ENCODE data around the gene CHMP4A. TPM values are rescaled to one million over a fixed set of nuclear protein-coding genes. Genes with fewer than 3 reads are reported as not detected.

CHMP4A gene
- total RNA-seq, 2 experiments from 2014 or later = 92.9 to 97.9 TPM

- no peaks in the 10 kb centered on the region for H3K27me3 Mint-ChIP-seq
- H3K4me3 Mint-ChIP-seq = peak overlapping the region; percentile 47
- H3K9me3 Mint-ChIP-seq = no peaks in the 10 kb centered on the region
- CTCF ChIA-PET = no interaction called here
- peak overlapping the region; percentile 58 for H3K27ac Mint-ChIP-seq
- POLR2A ChIA-PET = interaction anchor here (0.7 to 18.6 kb wide), 8 partner anchors 16 to 106 kb away, joined by 3 to 652 read pairs (median 6); partner anchors contain the start of genes DCAF11, EMC9, IPO4 and PSME1
- H3K36me3 Mint-ChIP-seq (ENCODE audit: low read depth) = peaks cover 87% of the 10 kb centered on the region
- no peak for DNase-seq
- peaks cover 71% of the 10 kb centered on the region for H3K4me1 Mint-ChIP-seq
Measured at GRCh38 chr14:24164518-24164991, 48.7 kb downstream of the CHMP4A start.

- CTCF ChIA-PET = interaction anchor here (0.8 to 3.4 kb wide), 21 partner anchors 11 to 145 kb away, joined by 3 to 76 read pairs (median 12); partner anchors contain the start of genes CHMP4A, CIDEB, DCAF11 and EMC9
- Mint-ChIP-seq H3K27me3 (no peaks in the 10 kb centered on the region), H3K4me1 (peaks cover 60% of the 10 kb centered on the region)
Measured at GRCh38 chr14:24162093-24162492, 51.2 kb downstream of the CHMP4A start.

GRCh38 chr14:24160850-24161804 is 52.2 kb downstream of the CHMP4A start, which contains the start of gene IRF9:
Gene IRF9, plus strand, starts transcription at chr14:24161265. Its CDS starts 880 bp downstream, at chr14:24162145.
- Mint-ChIP-seq H3K36me3 (ENCODE audit: low read depth) (peaks cover 88% of the 10 kb centered on the region), H3K4me1 (peaks cover 56% of the 10 kb centered on the region), H3K9me3 (no peaks in the 10 kb centered on the region), H3K4me3 (peak within 1 kb of the TSS; percentile 100), H3K27me3 (no peaks in the 10 kb centered on the region), H3K27ac (peak within 1 kb of the TSS; percentile 100)
- POLR2A ChIA-PET = interaction anchor here (0.7 to 18.6 kb wide), 48 partner anchors 17 to 1154 kb away, joined by 3 to 652 read pairs (median 7); partner anchors contain the start of genes CARMIL3, CBLN3, CHMP4A and CIDEB
- CTCF ChIA-PET = interaction anchor here (0.7 to 3.4 kb wide), 38 partner anchors 9 to 271 kb away, joined by 3 to 76 read pairs (median 7); partner anchors contain the start of genes CHMP4A, CIDEB, DCAF11 and EMC9
- peak; percentile 99 for DNase-seq

More at GRCh38 chr14:24162093-24162492, 51.2 kb downstream of the CHMP4A start:
- POLR2A ChIA-PET = interaction anchor here (0.7 to 18.6 kb wide), 38 partner anchors 18 to 1155 kb away, joined by 3 to 652 read pairs (median 10); partner anchors contain the start of genes CARMIL3, CBLN3, CHMP4A and CIDEB
- H3K4me3 Mint-ChIP-seq = peak overlapping the region; percentile 100
- H3K9me3 Mint-ChIP-seq = no peaks in the 10 kb centered on the region
- DNase-seq = peak; percentile 27
- H3K27ac Mint-ChIP-seq = peak overlapping the region; percentile 100
- peaks cover 91% of the 10 kb centered on the region for H3K36me3 Mint-ChIP-seq (ENCODE audit: low read depth)

GRCh38 chr14:24160499-24160849 is 52.8 kb downstream of the CHMP4A start:
- Mint-ChIP-seq H3K27ac (peak overlapping the region; percentile 100), H3K27me3 (no peaks in the 10 kb centered on the region), H3K9me3 (no peaks in the 10 kb centered on the region), H3K36me3 (ENCODE audit: low read depth) (peaks cover 87% of the 10 kb centered on the region), H3K4me3 (peak overlapping the region; percentile 100), H3K4me1 (peaks cover 52% of the 10 kb centered on the region)
- no peak for DNase-seq
- CTCF ChIA-PET = interaction anchor here (0.7 to 3.4 kb wide), 33 partner anchors 9 to 271 kb away, joined by 3 to 76 read pairs (median 8); partner anchors contain the start of genes CHMP4A, CIDEB, DCAF11 and EMC9
- POLR2A ChIA-PET = interaction anchor here (0.8 to 18.6 kb wide), 35 partner anchors 17 to 858 kb away, joined by 3 to 652 read pairs (median 12); partner anchors contain the start of genes CARMIL3, CBLN3, CHMP4A and CIDEB

GRCh38 chr14:24159777-24160498 is 53.4 kb downstream of the CHMP4A start:
- peaks cover 87% of the 10 kb centered on the region for H3K36me3 Mint-ChIP-seq (ENCODE audit: low read depth)
- peak overlapping the region; percentile 100 for H3K27ac Mint-ChIP-seq
- H3K4me1 Mint-ChIP-seq = peaks cover 47% of the 10 kb centered on the region
- H3K27me3 Mint-ChIP-seq = no peaks in the 10 kb centered on the region
- DNase-seq = no peak
- ChIA-PET POLR2A (interaction anchor here (0.9 to 18.6 kb wide), 23 partner anchors 16 to 271 kb away, joined by 3 to 652 read pairs (median 22); partner anchors contain the start of genes CBLN3, CHMP4A, CIDEB and DCAF11), CTCF (interaction anchor here (0.8 to 3.4 kb wide), 22 partner anchors 9 to 272 kb away, joined by 3 to 76 read pairs (median 13); partner anchors contain the start of genes CIDEB, DCAF11, EMC9 and IPO4)
- H3K4me3 Mint-ChIP-seq = no peak overlapping the region
- no peaks in the 10 kb centered on the region for H3K9me3 Mint-ChIP-seq

Other genes with a start within 250 kb of the CHMP4A start
- 10 to 100 TPM; 18.3 to 20.2 TPM for gene DHRS4L2, start 224.6 kb downstream of the CHMP4A start, total RNA-seq
- 1 to 10 TPM; 3.7 to 4.2 TPM for gene CARMIL3, start 161.5 kb downstream of the CHMP4A start, total RNA-seq
- gene CPNE6, start 141.9 kb downstream of the CHMP4A start, total RNA-seq = not detected
- 10 to 100 TPM; 88.5 to 90.6 TPM for gene PCK2, start 119.2 kb downstream of the CHMP4A start, total RNA-seq
- gene DCAF11, start 98.7 kb downstream of the CHMP4A start, total RNA-seq = 10 to 100 TPM; 94.1 to 98.2 TPM
- 1 to 10 TPM; 2.1 to 2.4 TPM for gene NRL, start 98.5 kb downstream of the CHMP4A start, total RNA-seq
- gene FITM1, start 82.8 kb downstream of the CHMP4A start, total RNA-seq = 1 to 10 TPM; 1.3 to 1.4 TPM
- gene PSME1, start 77.3 kb downstream of the CHMP4A start, total RNA-seq = 100 to 1,000 TPM; 391 to 397 TPM
- 10 to 100 TPM; 45.0 to 51.7 TPM for gene EMC9, start 71.9 kb downstream of the CHMP4A start, total RNA-seq
- gene PSME2, start 66.9 kb downstream of the CHMP4A start, total RNA-seq = 100 to 1,000 TPM; 395 to 405 TPM
- gene RNF31, start 66.0 kb downstream of the CHMP4A start, total RNA-seq = 100 to 1,000 TPM; 122 to 129 TPM
- gene IRF9, start 52.2 kb downstream of the CHMP4A start, total RNA-seq = 100 to 1,000 TPM; 262 to 267 TPM
- gene REC8, start 41.4 kb downstream of the CHMP4A start, total RNA-seq = 10 to 100 TPM; 48.0 to 51.9 TPM
- gene IPO4, start 24.7 kb downstream of the CHMP4A start, total RNA-seq = 10 to 100 TPM; 24.0 to 26.2 TPM
- 10 to 100 TPM; 30.8 to 35.1 TPM for gene TM9SF1, start 18.0 kb downstream of the CHMP4A start, total RNA-seq
- gene TSSK4, start 7.8 kb downstream of the CHMP4A start, total RNA-seq = under 1 TPM; 0.48 to 0.76 TPM
- 10 to 100 TPM; 13.5 to 17.0 TPM for gene MDP1, start 2.6 kb upstream of the CHMP4A start, total RNA-seq
- gene NEDD8, start 18.9 kb upstream of the CHMP4A start, total RNA-seq = 100 to 1,000 TPM; 190 to 197 TPM
- 10 to 100 TPM; 78.1 to 90.3 TPM for gene GMPR2, start 19.4 kb upstream of the CHMP4A start, total RNA-seq
- gene TINF2, start 29.1 kb upstream of the CHMP4A start, total RNA-seq = 100 to 1,000 TPM; 133 to 139 TPM
- gene TGM1, start 49.7 kb upstream of the CHMP4A start, total RNA-seq = 1 to 10 TPM; 4.0 to 4.4 TPM
- 10 to 100 TPM; 40.2 to 41.0 TPM for gene RABGGTA, start 58.1 kb upstream of the CHMP4A start, total RNA-seq
- 10 to 100 TPM; 31.6 to 33.4 TPM for gene DHRS1, start 86.3 kb upstream of the CHMP4A start, total RNA-seq
- 10 to 100 TPM; 25.8 to 27.7 TPM for gene NOP9, start 86.4 kb upstream of the CHMP4A start, total RNA-seq
- gene CIDEB, start 94.5 kb upstream of the CHMP4A start, total RNA-seq = 10 to 100 TPM; 38.4 to 39.6 TPM
- 10 to 100 TPM; 18.5 to 19.6 TPM for gene LTB4R2, start 96.7 kb upstream of the CHMP4A start, total RNA-seq
- gene LTB4R, start 98.0 kb upstream of the CHMP4A start, total RNA-seq = 10 to 100 TPM; 36.1 to 37.9 TPM
- 1 to 10 TPM; 4.5 to 5.9 TPM for gene ADCY4, start 121.6 kb upstream of the CHMP4A start, total RNA-seq
- 10 to 100 TPM; 37.3 to 38.0 TPM for gene RIPK3, start 126.5 kb upstream of the CHMP4A start, total RNA-seq
- not detected for gene NFATC4, start 154.7 kb upstream of the CHMP4A start, total RNA-seq
- under 1 TPM; 0.18 TPM for gene NYNRIN, start 185.5 kb upstream of the CHMP4A start, total RNA-seq
- gene CBLN3, start 216.2 kb upstream of the CHMP4A start, total RNA-seq = 1 to 10 TPM; 8.6 to 9.5 TPM
- gene KHNYN, start 216.5 kb upstream of the CHMP4A start, total RNA-seq = 10 to 100 TPM; 96.0 to 99.5 TPM
- 10 to 100 TPM; 38.5 to 41.6 TPM for gene SDR39U1, start 229.3 kb upstream of the CHMP4A start, total RNA-seq

Measured in activated CD4-positive, alpha-beta memory T cell treated with anti-CD3 and anti-CD28 coated beads, Interleukin-2, amount 10 ng/mL, durations not matched to agents 7 days and 5 days (primary cell).